Measurements from ENCODE around the gene CD300H.

CD300H gene

GRCh38 chr17:74525781-74526288 is 41.5 kb downstream of the CD300H start:
- TF ChIP-seq, protein P1, sequence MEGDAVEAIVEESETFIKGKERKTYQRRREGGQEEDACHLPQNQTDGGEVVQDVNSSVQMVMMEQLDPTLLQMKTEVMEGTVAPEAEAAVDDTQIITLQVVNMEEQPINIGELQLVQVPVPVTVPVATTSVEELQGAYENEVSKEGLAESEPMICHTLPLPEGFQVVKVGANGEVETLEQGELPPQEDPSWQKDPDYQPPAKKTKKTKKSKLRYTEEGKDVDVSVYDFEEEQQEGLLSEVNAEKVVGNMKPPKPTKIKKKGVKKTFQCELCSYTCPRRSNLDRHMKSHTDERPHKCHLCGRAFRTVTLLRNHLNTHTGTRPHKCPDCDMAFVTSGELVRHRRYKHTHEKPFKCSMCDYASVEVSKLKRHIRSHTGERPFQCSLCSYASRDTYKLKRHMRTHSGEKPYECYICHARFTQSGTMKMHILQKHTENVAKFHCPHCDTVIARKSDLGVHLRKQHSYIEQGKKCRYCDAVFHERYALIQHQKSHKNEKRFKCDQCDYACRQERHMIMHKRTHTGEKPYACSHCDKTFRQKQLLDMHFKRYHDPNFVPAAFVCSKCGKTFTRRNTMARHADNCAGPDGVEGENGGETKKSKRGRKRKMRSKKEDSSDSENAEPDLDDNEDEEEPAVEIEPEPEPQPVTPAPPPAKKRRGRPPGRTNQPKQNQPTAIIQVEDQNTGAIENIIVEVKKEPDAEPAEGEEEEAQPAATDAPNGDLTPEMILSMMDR (IDR thresholded peaks at IDR 0.05; ENCODE audit: extremely low read depth, missing control alignments) = no peak
- no peak for DNase-seq (ENCODE audit: low spot score)

DNA sequence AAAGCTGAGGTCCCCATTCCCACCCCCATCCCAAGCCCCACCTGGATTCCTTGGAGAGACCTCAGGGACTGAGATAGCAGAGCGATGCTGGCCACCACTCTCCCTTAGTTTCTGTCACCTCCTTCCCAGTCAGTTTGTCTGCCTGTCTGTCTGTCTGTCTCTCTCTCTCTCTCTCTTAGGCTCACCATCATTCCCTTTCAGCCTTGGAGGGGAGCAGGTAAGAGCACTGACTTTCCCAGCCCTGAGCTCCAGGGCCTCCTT is 41.9 kb downstream of the CD300H start:
- TF ChIP-seq, protein P1 (IDR thresholded peaks at IDR 0.05; ENCODE audit: extremely low read depth, missing control alignments) = no peak
- DNase-seq (ENCODE audit: low spot score) = no peak

DNA sequence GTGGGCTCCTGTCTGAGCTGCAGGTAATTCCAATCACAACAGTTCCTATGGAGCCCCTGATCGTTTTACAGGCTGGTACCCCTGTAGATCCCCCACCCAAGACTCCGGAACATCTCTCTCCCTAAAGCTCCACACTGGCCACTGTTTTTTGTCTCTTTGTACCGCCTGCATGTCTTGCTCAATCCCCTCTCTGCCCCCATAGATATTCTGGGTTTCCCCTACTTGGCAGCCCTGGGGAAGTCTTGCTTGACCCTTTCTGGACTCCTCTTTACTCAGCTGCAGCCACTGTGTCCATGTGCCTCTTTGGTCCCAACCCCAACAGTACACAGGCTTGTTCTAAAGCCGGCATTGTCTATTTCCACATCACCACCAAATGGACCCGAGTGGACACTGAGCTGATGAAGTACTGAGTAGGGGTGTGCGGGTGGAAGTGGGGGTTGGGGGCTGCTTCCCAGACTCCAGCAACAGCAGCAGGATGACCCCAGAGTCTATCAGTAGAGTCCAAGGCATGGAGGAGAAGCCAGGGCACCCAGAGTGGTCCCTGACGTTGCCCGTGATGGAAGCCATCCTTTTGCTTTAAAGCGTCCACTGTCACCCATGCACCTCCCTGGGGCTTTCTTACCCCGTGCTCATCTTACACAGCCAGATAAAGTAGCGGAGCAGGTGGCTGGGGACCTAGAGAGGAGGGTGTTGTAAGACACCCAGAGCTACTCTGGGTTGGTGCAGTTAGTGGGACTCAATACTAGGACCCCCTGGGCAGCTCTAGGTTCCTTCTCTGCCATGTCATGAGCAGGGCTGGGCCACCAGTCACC is 42.5 kb downstream of the CD300H start:
- TF ChIP-seq, protein P1 (IDR thresholded peaks at IDR 0.05; ENCODE audit: extremely low read depth, missing control alignments) = no peak
- DNase-seq (ENCODE audit: low spot score) = no peak

GRCh38 chr17:74523308-74523707 is 44.0 kb downstream of the CD300H start:
- TF ChIP-seq, protein P1 (IDR thresholded peaks at IDR 0.05; ENCODE audit: extremely low read depth, missing control alignments) = no peak
- DNase-seq (ENCODE audit: low spot score) = no peak

DNA sequence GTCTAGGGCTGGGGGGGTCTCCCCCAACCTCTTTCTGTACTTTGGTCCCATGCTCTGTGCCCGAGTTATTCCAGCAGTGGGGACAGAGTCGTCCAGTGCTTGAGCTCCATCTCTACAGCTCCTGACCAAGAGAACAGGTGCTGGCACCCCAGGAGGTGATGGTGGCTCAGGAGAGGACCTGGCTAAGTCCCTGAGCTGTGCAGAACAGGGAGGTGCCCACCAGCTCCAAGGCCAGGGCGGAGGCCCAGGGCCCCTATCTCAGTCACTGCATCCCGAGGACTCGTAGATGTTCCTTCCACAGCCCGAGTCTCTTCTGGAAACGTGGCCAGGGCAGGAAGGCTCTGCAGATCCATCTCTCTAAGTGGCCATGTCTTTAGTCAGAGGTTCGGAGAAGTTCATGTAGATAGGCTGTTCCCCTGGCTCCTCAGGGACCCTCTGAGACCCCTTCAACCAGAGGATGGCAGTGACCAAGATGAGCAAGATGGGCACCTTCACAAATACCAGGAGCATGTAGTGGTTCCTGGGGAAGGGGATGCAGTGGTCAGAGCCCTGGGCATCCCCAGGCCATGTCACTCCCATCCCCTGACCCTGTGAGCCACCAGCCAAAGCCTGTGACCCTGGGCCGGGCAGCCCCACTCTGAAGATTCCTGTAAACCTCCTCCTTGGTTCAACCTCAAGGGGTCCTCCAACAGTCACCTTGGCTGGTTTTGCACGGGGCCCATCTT is 44.8 kb downstream of the CD300H start:
- TF ChIP-seq, protein P1 (IDR thresholded peaks at IDR 0.05; ENCODE audit: extremely low read depth, missing control alignments) = no peak
- DNase-seq (ENCODE audit: low spot score) = no peak

DNA sequence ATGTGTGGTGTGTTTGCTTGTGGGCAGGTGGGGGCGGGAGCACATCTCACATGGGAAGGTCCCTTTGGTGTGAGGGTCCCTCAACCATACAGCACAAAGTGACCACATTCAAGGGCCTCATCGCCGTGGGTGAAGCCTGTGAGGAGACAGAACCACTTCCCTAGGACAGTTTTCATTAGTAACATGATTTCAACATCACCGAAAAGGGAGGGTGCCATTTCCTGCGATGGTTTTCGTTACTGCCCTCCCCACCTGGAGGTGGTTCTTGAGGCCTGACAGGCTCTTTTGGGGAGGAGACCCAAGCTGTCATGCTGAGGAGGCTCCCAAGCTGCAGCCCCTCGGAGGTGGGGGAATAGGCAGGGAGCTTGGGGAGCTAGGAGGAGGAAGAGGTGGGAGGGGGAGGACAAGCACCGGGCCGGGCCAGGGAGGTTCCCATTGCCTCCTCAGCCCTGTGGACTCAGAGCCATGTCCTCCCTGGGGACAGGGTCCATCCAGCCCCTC is 45.6 kb downstream of the CD300H start:
- TF ChIP-seq, protein P1 (IDR thresholded peaks at IDR 0.05; ENCODE audit: extremely low read depth, missing control alignments) = no peak

More for the DNA sequence above, 45.6 kb downstream of the CD300H start:
- no peak for DNase-seq (ENCODE audit: low spot score)

Data from GM20000 (cell line).